Measurements from ENCODE around the gene LDLRAD4.
A peak's percentile ranks its signal among the peaks of the same experiment; 100 is the strongest.

Gene LDLRAD4

DNA sequence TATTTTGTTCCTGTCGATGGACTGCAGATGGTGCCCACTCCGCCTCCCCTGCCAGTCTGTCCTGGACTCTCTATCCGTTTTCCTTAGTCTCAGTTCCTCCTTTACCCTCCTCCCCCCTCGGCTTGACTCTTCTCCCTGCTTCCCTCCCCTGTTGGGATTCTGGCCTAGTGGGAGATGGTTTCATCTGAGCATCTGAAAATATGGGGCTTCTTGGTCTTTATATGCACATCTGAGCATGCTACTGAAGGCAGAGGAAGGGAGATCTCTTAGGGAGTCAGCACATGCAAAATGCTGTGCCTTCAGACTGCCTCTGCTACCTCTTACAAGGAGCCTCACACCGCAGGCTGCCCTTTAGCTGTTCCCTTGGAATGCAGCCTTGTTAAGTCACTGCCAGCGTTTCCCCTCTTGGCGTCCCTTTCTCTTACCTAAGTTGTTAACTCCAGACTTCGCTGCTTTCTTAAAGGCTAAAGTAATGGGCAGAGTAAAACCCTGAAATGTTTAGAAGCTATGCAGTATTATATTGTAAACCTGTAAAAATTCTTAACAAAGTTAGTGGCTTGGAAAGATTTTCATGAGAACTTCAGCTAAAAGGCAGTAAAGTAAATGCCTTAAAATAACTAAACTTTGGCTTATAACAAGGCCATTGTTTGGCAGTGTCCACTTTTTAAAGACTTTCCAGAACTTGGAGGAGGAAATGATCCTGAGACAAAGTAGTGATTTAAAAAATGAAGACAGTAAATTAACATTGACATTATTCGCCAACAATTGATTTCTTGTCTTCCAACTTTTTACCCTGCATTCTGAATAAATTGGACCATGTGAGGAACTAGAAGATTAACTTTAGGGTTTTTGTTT lies 49.8 kb downstream of the LDLRAD4 start:
- peak; percentile 52 for DNase-seq

DNA sequence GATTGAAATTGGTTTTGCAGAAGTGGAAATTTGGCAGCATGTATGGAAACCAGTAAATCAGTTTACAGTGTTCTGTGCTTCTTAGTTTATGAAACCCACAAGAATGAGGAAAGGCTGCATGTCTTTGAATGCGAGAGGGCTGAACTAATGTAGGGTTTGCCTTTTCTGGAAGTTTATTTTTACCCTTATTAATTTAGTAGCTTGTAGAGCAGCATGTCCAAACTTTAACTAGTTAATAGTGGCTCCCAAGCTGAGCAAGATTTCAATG lies 50.4 kb downstream of the LDLRAD4 start:
- peak; percentile 45 for DNase-seq

DNA sequence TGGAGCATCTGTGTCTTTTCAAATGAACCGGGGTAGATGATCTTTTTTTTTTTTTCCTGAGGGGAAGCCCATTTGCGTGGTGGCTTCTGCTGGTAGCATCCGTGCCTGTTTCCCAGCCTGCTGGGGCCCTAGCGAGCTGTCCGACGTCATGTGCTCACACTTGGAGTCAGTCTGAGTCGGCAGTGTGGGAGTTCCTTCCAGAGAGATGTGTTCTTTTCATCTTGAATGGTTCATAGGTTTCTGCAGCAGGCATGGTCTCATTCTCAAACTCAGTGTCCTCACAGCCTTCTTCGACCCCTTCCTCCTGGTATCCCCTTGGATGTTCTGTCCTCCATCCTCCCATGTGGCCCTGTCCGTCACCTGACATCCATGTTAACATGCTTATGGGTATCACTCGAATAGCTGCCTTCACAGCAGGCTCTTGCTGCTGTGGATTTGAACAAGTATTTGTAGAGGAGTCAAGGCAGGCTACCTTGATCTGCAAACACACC lies 51.0 kb downstream of the LDLRAD4 start:
- DNase-seq = peak; percentile 81

DNA sequence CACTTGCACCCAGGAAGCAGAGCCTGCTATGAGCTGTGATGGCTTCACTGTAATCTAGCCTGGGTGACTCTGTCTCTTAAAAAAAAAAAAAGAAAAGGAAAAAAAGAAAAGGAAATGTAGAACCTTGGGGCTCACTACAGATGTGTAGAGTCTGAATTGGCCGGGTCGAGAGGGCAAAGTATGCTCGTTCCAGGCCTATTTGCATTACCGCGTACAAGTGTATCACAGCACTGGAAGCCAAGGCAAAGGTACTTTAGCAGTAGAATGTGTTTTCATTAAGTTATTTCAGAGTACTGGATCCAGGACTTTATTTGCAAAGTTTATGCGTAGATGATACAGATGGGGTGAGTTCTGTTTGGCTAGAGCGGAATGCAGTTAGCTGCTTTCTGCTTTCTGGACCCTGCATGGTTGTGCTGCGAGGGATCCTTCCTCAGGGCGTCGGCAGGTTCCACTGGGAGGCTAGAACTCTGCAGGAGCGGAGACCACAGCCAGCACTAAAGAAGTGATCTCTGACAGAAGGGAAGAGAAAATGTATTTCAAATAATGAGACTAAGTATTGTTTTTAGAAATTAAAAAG lies 51.8 kb downstream of the LDLRAD4 start:
- no peak for DNase-seq

DNA sequence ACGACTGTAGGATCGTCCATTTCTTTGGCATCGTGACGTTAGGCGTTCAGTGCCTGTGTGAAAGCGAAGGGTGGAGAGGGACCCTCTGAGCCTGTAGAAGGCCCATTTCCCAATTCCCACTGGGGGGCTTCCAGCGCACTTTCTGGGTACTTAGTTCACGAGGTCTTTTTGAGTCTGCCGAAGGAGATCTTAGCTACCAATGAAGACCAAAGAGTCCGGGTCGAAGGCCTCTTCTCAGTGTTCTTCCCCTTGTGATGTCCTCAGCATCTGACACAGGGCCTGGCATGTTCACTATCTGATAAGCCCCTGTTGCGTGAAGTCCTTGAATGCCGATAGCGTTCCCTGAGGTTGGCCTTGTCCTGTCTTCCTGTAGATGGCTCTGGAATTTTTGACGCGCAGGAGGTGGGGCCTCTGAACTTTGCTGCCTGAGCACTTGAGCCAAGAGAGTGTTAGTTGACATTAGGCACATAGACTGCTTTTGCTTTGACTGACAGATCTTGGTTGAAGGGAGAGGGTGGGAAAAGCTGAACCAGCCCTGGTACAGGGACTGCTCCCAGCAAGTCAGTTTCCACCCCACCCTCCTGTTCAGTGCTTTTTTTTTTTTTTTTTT lies 52.8 kb downstream of the LDLRAD4 start:
- DNase-seq = no peak

DNA sequence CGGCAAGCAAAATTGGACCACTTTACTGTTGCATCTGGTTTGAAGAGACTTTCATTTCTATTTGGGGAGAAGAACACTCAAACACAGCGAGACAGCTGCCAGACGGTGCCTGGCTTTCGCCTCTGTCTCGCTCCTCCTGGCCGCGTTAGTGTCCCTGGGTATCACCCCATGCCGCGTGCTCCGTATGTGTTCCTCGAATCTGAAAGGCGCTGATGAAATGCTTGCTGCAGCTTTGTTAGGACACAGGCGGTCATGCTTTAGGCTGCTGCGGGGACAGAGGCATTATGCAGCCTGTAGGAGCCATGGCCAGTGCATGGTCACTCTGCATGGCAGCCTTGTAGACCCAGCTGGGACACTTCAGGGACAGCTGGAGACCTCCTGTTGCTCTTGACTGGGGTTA lies 53.9 kb downstream of the LDLRAD4 start:
- DNase-seq = no peak

DNA sequence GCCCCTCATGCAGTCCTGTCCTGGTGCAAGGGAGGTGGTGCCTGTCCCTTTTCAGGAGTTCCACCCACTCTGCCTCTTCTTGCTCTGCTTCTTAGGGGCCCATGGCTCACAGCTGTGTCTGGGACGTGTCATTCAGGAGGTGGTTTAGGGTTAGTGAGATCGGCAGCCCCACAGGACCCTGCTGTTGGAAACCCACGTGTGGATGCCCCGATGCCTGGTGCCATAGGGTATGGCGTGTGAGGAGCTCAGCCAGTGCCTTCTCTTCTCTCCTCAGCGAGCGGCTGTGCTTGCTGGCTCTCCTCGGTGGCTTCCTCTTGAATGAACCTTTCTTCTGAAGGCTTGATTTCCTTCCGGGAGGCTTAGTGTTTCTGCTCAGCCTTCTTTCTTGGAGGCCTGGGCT lies 55.2 kb downstream of the LDLRAD4 start:
- DNase-seq = no peak

DNA sequence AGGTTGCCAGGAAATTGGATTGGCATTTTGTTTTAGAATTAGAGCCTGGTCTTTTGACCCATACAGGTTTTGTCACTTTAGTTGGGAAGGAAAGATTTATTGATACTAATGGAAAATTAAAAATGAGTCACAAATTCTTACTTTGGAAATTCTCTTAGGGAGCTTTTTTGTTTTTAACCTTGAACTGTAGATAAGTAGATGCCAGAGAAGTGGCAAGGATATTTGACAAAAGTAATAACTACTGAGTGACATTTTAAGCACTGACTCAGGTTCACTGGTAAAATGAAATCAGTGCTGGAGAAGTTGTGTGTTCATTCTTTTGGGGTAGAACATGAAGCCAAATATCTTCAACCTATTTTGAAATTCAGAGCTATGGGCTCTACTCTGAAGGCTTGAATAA lies 56.5 kb downstream of the LDLRAD4 start:
- no peak for DNase-seq

DNA sequence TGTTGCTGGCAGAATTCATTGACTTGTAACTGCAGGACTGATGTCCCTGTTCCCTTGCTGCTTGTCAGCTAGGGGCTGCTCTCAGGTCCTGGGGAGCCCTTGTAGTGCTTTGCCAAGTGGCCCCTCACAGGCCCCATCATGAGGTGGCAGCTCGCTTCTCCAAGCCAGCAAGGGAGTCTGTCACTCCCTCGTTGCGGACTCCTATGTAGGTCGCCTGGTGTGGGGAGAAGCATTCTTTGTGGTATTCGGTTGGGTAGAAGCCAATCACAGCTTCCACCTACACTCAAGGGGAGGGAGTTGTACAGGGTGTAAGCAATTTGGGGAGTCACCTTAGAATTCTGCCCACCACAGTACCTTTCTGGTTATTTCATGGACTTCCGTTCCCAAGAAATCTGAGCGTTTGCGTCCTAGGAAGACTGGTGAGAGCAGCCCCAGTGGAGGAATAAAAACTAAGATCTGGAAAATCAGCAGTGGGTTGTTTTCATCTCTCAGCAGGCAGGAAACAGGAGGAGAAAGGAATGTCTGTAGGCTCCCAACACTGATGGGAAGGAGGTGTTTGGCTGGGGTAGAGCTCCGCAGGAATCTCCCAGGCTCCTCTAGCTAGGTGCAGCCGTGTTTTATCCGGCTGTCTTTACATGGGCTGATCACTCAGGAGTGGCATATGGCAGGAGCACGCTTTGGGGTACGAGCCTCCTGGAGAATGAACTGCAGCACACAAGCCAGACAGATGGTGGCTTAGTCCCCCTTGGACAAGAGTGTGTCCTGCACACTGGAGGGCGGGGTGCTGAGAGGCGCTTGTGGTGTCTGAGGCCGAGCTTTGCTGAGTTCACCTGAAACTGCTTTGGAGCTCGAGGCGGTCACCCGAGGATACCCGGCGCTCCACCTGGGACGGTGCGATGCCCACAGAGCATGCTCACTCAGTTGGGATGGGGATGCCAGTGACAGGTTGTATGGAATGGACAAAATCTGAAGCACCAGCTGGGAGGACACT lies 58.3 kb downstream of the LDLRAD4 start:
- no peak for DNase-seq

DNA sequence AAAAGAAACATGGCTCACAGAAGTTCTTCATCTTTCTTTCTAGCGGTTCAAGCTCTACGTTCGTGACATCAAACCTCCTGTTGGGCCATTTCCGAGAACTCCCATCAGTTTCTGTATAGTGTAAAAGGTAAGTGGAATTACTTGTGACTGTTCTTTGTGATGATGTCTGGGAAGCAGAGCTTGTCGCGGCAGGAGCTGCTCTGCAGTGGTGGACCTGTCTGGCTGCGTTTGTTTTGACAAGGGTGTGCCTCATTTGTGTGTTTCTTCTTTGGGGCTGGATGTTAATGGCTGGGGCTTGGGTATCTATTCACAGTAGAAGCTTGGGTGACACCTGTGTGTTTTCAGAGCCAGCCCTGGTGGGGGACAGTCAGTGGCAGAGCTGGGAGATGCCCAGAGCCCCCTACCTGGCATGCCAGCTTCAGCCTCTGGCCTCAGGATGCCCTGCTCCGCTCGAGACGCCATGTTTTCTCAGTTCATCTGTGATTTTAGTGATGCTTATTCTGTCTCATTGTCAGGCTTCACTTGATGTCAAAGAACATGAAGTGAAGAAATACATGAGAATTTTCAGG lies 59.6 kb downstream of the LDLRAD4 start:
- DNase-seq = no peak

DNA sequence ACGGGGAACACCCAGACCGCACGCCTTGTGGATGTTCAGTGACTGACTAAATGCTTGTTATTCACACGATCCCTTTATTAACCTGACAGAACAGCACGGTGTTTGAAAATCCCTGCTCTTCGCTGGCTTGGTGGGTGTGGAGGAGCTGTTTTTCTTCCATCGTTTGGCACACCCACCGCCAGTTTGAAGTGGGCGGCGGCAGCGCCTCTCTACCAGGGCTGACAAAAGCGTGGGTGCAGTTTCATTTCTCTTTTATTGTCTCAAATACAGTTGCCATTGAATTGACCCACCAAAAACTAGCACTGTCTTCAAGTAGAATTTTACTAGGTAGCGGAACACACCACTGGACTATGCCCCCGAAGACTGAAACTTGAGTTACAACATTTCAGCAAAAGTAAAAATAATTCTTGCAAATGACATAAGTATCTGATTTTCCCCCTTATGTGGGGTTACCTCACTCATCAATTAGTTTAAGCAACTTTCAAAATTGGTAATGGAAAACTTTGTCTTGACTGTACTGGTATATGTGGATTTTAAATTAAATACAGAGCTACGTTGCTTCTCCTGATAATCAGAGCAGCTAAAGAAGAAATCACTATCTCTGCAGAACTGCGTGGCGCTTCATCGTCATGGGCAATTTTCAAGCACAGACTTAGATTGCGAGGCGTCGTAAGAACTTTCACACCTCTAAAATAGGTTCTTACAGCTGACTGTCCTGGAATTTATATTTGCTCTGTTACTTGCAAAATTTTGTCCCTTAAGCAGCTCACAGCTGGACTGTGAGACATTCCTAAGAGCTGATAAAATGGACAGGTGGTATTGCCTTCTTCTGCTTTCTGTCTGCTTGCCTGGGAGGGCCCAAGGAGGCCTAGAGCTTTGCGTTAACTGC lies 60.9 kb downstream of the LDLRAD4 start:
- DNase-seq = peak; percentile 51

DNA sequence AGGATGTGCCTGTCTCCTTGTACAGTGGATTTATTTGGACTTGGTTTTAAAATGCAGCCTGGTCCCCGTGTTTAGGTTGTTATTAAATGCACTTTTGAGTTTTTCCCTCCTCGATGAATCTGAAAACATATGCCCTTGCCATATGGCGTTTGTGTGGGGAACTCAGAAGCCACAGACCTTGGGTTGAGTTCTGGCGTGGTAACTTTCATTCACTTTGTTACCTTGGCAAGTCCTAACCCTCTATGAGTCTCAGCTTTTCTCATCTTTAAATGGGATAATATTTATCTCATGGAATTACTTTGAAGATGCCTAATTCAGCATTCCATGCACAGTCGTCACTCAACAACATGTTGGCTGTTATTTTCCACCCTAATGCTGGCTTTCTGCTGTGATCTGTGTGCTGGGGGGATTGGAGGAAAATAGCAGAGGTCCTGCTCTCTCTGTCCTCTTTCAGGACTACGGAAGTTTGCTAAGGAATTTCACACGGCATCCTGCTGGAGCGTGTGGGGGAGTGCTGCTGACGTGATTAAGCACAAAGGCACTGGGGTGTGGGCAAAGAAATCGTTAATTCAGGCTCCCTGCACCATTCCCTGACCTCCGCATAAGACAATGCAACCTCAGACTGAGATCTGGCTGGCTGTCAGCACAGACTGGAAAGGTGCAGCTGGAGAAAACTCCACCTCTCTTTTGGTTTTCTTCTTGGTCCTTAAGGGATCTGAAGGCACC lies 61.7 kb downstream of the LDLRAD4 start:
- DNase-seq = no peak

DNA sequence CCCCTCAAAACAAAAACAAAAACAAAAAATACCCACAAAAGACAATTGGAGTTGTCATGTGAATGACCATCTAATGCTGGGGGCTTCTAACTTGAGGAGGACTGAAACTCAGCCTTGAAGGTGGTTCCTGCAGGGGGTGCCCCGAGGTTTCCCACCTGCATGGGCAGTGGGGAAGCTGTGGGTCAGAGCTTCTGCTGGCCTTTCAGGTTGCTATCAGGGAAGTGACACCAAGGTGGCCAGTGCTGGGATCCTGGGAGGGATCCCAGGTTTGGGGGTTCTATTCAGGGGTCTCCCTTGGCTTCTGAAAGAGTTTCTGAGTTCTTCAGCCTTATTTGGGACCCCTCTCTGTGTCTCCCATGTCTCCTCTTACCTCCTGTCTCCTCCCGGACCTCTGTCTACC lies 62.8 kb downstream of the LDLRAD4 start:
- no peak for DNase-seq

DNA sequence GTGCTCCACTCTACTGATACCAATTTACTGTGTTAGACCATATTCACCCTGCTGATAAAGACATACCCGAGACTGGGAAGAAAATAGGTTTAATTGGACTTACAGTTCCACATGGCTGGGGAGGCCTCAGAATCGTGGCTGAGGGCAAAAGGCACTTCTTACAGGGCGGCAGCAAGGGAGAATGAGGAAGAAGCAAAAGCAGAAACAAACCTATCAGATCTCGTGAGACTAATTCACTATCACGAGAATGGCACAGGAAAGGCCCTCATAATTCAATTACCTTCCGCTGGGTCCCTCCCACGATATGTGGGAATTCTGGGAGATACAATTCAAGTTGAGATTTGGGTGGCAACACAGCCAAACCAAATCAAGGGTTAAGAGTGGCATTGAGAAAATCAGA lies 65.2 kb downstream of the LDLRAD4 start:
- no peak for DNase-seq

DNA sequence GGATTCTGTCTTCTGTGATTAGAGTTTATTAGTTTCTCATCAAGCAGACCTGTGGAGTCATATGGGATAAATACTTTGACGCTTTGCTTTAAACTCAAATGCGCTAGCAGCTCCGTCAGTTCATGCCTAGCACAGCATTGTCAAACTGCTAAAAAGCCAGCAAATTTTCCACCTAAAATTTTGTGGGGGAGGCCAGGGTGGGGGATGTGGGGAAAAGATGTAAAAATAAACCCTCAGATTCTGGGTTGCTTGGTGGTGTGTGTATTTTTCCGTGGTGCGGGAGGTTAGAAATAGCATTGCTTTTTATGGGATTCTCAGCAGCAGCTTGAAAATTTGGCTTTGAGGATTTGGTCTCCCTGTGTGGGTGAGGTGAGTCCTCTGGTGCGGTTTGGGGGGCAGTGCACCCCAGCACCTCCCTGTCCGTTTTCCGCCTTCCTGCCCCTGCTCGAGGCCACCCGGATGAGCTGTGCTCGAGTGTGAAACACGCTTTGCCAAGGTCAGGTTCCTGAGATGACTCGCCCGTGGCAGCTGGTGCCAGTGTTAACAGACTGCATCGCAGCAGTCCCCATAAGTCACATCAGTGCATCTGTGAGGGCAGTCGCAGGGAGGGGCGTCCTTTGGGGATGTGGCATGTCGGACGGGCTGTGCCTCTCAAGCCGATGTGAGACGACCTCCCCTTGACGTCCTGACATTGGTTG lies 65.9 kb downstream of the LDLRAD4 start:
- DNase-seq = no peak

DNA sequence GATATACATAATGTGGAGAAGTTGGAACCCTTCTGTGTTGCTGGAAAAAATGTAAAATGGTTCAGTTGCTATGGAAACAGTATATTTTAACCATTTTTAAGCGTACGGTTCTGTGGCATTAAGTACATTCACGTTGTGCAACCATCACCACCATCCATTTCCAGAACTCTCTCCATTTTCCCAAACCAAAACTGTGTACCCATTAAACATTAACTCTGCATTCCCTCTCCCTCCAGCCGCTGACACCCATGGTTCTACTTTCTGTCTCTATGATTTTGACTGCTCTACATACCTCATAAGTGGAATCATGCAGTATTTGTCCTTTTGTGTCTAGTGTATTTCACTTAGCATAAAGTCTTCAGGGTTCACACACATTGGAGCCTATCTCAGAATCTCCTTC lies 67.3 kb downstream of the LDLRAD4 start:
- DNase-seq = no peak

DNA sequence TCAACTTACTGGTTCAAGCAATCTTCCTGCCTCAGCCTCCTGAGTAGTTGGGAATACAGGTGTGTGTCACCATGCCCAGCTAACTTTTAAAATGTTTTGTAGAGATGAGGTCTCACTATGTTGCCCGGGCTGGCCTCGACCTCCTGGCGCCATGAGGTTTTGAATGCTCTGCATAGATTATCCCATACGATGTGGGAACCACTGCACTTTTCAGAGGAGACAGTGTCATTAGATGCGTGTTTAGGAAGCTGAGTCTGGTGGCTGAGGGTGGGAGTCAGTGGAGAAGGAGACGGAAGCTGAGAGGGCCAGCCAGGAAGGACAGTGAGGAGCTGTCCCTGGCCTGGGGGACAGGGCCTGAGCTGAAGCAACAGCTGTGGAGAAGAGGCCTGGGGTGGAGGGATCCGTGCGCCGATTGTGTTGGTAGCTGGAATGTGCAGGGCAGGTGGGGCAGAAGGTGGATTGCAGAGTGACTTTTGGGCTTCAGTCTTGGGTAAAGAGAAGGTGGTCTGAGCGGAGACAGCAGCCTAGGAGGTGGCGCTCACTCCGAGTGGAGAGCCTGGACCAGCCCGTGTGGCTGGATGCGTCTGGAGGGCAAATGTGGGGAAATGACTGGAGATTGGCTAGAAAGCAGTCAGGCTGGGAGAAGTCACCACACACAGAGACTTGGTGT lies 68.0 kb downstream of the LDLRAD4 start:
- DNase-seq = no peak

DNA sequence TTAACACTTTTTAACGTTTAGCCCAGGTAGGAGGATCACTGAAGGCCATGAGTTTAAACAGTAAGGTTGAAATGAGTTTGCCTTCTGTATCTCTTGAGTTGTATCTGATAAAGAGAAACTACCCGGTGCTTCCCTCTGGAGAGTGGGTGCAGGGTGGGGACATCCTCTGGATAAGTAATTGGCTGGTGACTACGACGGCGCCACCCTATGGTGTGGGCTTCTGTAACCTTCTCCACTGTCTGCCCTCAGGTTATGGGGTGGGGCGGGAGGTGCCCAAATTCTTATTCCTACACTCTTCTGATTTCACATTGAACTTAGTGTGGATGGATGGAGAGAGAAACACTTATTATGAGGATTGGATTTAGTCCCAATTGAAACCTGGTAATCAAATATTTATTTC lies 68.8 kb downstream of the LDLRAD4 start:
- no peak for DNase-seq

DNA sequence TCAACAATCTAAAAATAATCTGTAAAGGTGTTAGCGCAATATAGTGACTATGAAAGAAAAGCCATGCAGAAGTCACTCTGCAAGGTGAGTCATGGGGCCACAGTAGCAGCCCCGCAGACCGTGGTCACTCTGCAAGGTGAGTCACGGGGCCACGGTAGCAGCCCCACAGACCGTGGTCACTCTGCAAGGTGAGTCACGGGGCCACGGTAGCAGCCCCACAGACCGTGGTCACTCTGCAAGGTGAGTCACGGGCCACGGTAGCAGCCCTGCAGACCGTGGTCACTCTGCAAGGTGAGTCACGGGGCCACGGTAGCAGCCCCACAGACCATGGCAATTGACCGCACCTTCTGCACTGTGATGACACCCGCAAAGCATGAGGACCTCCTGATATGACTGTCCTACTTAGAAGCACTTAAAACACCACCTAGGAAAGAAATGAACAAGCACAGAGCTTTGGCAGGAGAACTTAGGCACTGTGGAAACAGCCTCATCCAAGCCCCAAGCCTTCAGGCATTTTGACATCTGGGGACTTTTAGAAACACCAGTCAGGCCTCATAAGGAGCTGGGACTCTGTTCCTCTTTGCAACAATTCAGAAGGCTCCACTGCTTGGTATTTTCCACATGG lies 70.1 kb downstream of the LDLRAD4 start:
- DNase-seq = no peak
